Endodermal cell (in vitro differentiated cells): ENCODE results near the gene CAT. TPM values are rescaled to one million over a fixed set of nuclear protein-coding genes. Genes with fewer than 3 reads are reported as not detected.

Experiments
- DNase-seq: peaks from one replicate; pipeline ENCODE4 v3.0.0-alpha.2; 2017
- H3K27ac ChIP-seq: 2 replicates; pipeline ENCODE4 v1.5.1; 2013; ENCODE audit warnings: mild to moderate bottlenecking, low read depth, low read length, moderate library complexity
- H3K27me3 ChIP-seq: 2 replicates; pipeline ENCODE4 v1.6.1; 2013; ENCODE audit warnings: mild to moderate bottlenecking, low read length, moderate library complexity; ENCODE audit not compliant: insufficient read depth, control insufficient read depth, poor library complexity, severe bottlenecking
- H3K36me3 ChIP-seq: 2 replicates; pipeline ENCODE4 v1.7.0; 2013; ENCODE audit warnings: mild to moderate bottlenecking, low read length, moderate library complexity; ENCODE audit not compliant: control insufficient read depth, insufficient read depth
- H3K4me1 ChIP-seq: one replicate; pipeline ENCODE4 v1.7.0; 2013; ENCODE audit warnings: low read length; ENCODE audit not compliant: control insufficient read depth, insufficient read depth
- H3K4me3 ChIP-seq: 2 replicates; pipeline ENCODE4 v1.5.1; 2013; ENCODE audit warnings: mild to moderate bottlenecking, low read length, moderate library complexity
- H3K9ac ChIP-seq: 2 replicates; pipeline ENCODE4 v1.6.1; 2013; ENCODE audit warnings: mild to moderate bottlenecking, low read length, moderate library complexity; ENCODE audit not compliant: poor library complexity, severe bottlenecking; ENCODE audit errors: extremely low read depth
- H3K9me3 ChIP-seq: 2 replicates; pipeline ENCODE4 v1.6.1; 2013; ENCODE audit warnings: mild to moderate bottlenecking, low read length, moderate library complexity; ENCODE audit not compliant: control insufficient read depth
- H3K27ac Mint-ChIP-seq: 2 replicates; pipeline ENCODE4 v1.8.0; 2020; ENCODE audit warnings: mixed read lengths
- H3K27me3 Mint-ChIP-seq: 2 replicates; pipeline ENCODE4 v1.8.0; 2021; ENCODE audit warnings: mild to moderate bottlenecking, mixed read lengths; ENCODE audit not compliant: insufficient read depth
- H3K36me3 Mint-ChIP-seq: 2 replicates; pipeline ENCODE4 v1.8.0; 2020; ENCODE audit warnings: low read depth, mixed read lengths
- H3K4me1 Mint-ChIP-seq: 2 replicates; pipeline ENCODE4 v1.8.0; 2020; ENCODE audit warnings: mixed read lengths
- H3K4me3 Mint-ChIP-seq: 2 replicates; pipeline ENCODE4 v1.8.0; 2020; ENCODE audit warnings: mild to moderate bottlenecking, moderate library complexity, mixed read lengths
- H3K9me3 Mint-ChIP-seq: 2 replicates; pipeline ENCODE4 v1.8.0; 2020; ENCODE audit warnings: mild to moderate bottlenecking, mixed read lengths
- WGBS, 2 experiments: methylation state at CpG; one replicate each; pipeline versions ENCODE4 v1.1.5 to v1.1.7; 2013; ENCODE audit warnings: missing lambda C conversion rate in 2 of 2, mixed read lengths in 1 of 2; ENCODE audit not compliant: insufficient coverage in 1 of 2, insufficient read length in 1 of 2; 5-methylcytosine and 5-hydroxymethylcytosine counted together
- total RNA-seq, 2 donors: library from RNA; stranded (reverse); fragmentation: NEBNext Ultra II Directional in 1 of 2; extraction: Animal tissue kit (Norgen Biotek cat#: 25700) in 1 of 2; gene quantifications; 2 replicates in 1 of 2; 3 replicates in 1 of 2; pipeline ENCODE4 v1.2.1, GENCODE V29; 2021
- TF ChIP-seq, protein P1 (sequence below): fragments of 200-600 bp; sonication (generic); conservative IDR thresholded peaks from 2 replicates; pipeline ENCODE4 v1.5.0; 2021; ENCODE audit warnings: antibody characterized with exemption, mild to moderate bottlenecking

Gene CAT
- total RNA-seq, 2 donors from 2014 or later, result 18.9 to 23.4 TPM

DNA sequence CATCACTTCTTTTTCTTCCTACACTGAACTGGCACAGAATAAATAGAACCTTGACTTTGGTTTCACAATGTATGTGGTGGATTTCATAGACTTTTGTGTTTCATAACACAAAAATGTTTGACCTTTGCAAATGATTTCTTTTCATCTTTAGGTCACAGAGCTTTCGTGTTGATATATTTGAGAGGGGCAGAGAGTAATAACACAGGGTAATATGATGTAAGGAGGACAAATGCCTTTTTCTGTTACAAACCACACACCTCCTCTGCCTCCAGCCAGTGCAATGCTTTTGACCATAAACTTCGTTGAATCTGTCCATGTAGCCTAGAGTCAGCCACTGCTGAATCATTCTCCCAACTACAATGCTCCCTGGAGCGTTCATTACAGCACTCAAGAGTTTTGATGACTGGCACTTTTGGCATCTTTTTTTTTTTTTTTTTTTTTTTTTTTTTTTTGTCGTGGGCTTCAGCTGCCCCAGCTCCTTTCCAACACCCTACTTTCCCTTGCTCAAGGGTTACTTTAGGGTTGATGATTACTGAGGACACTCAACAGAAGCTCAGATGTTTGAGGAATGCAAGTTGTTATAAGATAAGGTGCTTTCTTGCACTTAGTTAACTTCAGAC lies 11.4 kb upstream of the CAT start:
- 80 to 90% methylated on average over 1 to 3 of the region's 4 CpGs for WGBS, 2 experiments
- DNase-seq, result no peak
- Mint-ChIP-seq H3K27me3 (peaks cover 2% of the 10 kb centered on the region), H3K4me1 (peaks cover 2% of the 10 kb centered on the region), H3K27ac (no peak overlapping the region), H3K9me3 (no peaks in the 10 kb centered on the region), H3K4me3 (no peak overlapping the region), H3K36me3 (no peaks in the 10 kb centered on the region)
- Histone ChIP-seq H3K27me3 (no peaks in the 10 kb centered on the region), H3K4me3 (no peak overlapping the region), H3K4me1 (no peaks in the 10 kb centered on the region), H3K9ac (no peak overlapping the region), H3K9me3 (no peaks in the 10 kb centered on the region), H3K36me3 (no peaks in the 10 kb centered on the region), H3K27ac (no peak overlapping the region)
- TF ChIP-seq, protein P1, sequence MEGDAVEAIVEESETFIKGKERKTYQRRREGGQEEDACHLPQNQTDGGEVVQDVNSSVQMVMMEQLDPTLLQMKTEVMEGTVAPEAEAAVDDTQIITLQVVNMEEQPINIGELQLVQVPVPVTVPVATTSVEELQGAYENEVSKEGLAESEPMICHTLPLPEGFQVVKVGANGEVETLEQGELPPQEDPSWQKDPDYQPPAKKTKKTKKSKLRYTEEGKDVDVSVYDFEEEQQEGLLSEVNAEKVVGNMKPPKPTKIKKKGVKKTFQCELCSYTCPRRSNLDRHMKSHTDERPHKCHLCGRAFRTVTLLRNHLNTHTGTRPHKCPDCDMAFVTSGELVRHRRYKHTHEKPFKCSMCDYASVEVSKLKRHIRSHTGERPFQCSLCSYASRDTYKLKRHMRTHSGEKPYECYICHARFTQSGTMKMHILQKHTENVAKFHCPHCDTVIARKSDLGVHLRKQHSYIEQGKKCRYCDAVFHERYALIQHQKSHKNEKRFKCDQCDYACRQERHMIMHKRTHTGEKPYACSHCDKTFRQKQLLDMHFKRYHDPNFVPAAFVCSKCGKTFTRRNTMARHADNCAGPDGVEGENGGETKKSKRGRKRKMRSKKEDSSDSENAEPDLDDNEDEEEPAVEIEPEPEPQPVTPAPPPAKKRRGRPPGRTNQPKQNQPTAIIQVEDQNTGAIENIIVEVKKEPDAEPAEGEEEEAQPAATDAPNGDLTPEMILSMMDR, result no peak

DNA sequence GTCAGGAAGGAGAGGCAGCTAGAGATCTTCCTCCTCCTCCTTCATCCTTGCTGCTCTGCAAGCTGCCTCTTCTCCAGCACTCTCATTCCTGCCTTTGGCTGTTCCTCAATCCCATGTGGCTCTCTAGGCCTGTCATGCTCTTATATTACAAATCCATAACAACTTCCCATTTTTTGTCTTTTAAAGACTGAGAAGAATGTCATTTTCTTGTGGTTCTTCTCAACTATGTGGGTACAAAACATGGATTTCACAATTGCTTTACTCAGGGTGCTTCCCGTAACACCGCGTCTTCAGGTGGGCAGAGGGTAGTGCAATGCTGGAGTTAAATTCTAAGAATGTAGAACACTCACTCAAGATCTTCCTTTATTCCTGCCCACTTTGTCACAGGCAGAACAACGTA lies 6.8 kb upstream of the CAT start:
- Mint-ChIP-seq H3K9me3 (no peaks in the 10 kb centered on the region), H3K27ac (no peak overlapping the region)
- no peak overlapping the region for H3K4me3 ChIP-seq

DNA sequence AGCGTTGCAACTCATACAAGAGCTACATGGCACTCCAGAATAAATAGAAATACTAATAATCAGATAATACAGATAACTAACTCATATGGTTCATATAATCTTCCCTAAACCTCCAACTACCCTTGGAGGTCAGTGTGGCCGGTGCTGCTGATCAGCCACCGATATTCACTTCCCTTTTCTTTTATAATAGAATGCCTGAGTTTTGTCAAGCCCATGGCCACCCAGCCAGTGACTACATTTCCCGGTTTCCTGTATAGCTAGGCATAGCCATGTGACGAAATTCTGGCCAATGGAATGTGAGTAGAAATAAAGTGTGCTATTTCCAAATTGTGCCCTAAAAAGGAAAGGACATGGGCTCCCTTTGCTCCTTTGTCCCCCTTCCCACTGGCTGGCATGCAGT lies 5.9 kb upstream of the CAT start:
- Histone ChIP-seq H3K9ac (no peak overlapping the region), H3K4me3 (no peak overlapping the region), H3K9me3 (no peaks in the 10 kb centered on the region), H3K27ac (no peak overlapping the region), H3K4me1 (no peaks in the 10 kb centered on the region), H3K36me3 (no peaks in the 10 kb centered on the region), H3K27me3 (no peaks in the 10 kb centered on the region)
- Mint-ChIP-seq H3K9me3 (no peaks in the 10 kb centered on the region), H3K4me3 (no peak overlapping the region), H3K27ac (no peak overlapping the region), H3K4me1 (no peaks in the 10 kb centered on the region), H3K27me3 (peaks cover 2% of the 10 kb centered on the region), H3K36me3 (no peaks in the 10 kb centered on the region)
- WGBS, 2 experiments, result 76 to 100% methylated on average over 2 to 4 of the region's 5 CpGs
- no peak for DNase-seq
- TF ChIP-seq, protein P1, result no peak

More for the DNA sequence above, 6.8 kb upstream of the CAT start:
- H3K9ac ChIP-seq, result no peak overlapping the region
- WGBS, 2 experiments, result 94 to 100% methylated on average over 1 to 4 of the region's 4 CpGs
- Mint-ChIP-seq H3K36me3 (no peaks in the 10 kb centered on the region), H3K4me3 (no peak overlapping the region), H3K4me1 (peaks cover 2% of the 10 kb centered on the region), H3K27me3 (peaks cover 2% of the 10 kb centered on the region)
- no peaks in the 10 kb centered on the region for H3K36me3 ChIP-seq
- no peak for DNase-seq
- no peaks in the 10 kb centered on the region for H3K27me3 ChIP-seq
- no peaks in the 10 kb centered on the region for H3K9me3 ChIP-seq
- H3K27ac ChIP-seq, result no peak overlapping the region
- no peaks in the 10 kb centered on the region for H3K4me1 ChIP-seq
- TF ChIP-seq, protein P1, result no peak
